ENCODE data around the gene UBXN11.
"Not testable (repeated sequence)": the region's sequence is repeated elsewhere in the genome, so short reads cannot be mapped to it uniquely, and the experiment has no call there.

The UBXN11 gene

DNA sequence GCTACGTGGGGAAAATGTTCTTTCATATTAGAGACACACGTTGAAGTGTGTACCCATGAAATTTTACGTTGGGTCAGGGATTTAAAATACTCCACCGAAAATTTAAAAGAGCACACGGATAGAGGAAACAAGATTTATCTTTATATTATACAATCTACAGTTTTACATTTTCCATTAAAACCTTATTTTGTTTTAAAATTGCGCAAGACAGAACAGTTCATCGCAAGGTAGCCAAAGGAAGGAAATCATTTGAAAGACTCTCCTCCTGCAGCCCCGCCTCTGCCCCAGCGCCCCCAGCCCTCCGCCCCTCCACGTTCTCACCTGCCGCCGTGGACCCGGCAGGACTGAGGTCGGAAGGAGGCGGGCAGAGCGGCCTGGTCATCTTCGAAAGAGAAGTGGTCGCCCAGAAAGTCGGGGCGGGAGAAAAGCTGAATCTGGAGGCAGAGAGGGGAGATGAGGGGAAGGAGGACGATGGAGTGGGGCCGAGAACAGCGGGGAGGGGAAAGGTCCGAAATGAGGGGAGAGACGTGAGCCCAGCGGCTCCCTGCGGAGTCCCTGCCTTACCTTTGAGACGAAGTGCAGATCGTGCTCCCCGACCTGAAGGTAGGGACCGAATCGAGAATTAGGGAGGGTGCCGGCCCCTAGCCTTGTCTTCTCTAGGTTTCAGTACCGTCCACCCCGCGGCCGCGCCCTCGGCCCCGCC lies 29.5 kb upstream of the UBXN11 start:
- Histone ChIP-seq H3K27ac (no peak overlapping the region), H3K4me3 (peak overlapping the region; percentile 68)
- DNase-seq (ENCODE audit: low spot score) = no peak
- no peak for TF ChIP-seq CTCF (IDR thresholded peaks at IDR 0.05)

DNA sequence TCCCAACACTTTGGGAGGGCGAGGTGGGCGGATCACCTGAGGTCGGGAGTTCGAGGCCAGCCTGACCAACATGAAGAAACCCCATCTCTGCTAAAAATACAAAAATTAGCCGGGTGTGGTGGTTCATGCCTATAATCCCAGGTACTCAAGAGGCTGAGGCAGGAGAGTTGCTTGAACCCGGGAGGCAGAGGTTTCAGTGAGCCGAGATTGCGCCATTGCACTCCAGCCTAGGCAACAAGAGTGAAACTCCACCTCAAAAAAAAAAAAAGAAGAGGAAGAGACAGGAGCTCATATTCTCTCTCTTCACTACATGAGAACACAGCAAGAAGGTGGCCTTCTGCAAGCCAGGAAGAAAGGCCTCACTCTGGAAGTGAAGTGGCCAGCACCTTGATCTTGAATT lies 26.9 kb upstream of the UBXN11 start:
- not testable (repeated sequence) for H3K4me3 ChIP-seq; DNase-seq (ENCODE audit: low spot score); H3K27ac ChIP-seq

DNA sequence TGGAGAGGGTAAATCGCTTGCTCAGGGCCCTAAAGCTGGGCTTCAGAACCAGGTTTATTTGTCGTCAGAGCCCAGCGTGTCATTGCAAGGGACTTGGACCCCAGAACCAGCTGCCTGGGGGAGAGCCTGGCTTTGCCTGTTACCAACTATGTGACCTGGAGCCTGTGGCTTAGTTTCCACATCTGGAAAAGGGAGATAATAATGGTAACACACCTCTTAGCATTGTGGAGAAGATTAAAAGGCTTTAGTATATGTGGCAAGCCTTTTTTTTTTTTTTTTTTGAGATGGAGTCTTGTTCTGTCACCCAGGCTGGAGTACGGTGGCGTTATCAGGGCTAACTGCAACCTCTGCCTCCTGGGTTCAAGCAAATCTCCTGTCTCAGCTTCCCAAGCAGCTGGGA lies 23.8 kb upstream of the UBXN11 start:
- no peak for TF ChIP-seq CTCF (IDR thresholded peaks at IDR 0.05)
- Histone ChIP-seq H3K27ac (no peak overlapping the region), H3K4me3 (no peak overlapping the region)
- no peak for DNase-seq (ENCODE audit: low spot score)

GRCh38 chr1:26329380-26329779 lies 22.9 kb upstream of the UBXN11 start:
- not testable (repeated sequence) for H3K27ac ChIP-seq; H3K4me3 ChIP-seq; DNase-seq (ENCODE audit: low spot score)

DNA sequence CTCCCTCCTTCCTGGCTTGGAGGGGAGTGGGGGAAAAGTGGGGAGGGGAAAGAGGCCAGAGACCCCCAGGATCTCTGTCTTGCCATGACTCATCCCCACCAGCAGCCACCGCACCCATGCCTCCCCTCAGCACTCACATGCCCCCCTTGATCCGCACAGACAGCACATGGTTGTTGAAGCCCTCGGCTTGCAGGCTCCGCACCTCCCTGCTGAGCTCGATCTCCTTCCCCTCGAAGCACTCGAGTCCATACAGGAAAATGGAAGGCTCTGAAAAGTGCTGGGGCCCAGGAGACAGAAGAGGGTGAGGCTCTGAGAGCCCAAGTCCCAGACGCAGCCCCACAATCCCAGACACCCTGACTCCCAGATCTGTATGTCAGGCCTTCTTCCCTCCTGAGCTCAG lies 22.2 kb upstream of the UBXN11 start:
- Histone ChIP-seq H3K4me3 (no peak overlapping the region), H3K27ac (no peak overlapping the region)
- TF ChIP-seq CTCF (IDR thresholded peaks at IDR 0.05) = no peak
- DNase-seq (ENCODE audit: low spot score) = no peak

DNA sequence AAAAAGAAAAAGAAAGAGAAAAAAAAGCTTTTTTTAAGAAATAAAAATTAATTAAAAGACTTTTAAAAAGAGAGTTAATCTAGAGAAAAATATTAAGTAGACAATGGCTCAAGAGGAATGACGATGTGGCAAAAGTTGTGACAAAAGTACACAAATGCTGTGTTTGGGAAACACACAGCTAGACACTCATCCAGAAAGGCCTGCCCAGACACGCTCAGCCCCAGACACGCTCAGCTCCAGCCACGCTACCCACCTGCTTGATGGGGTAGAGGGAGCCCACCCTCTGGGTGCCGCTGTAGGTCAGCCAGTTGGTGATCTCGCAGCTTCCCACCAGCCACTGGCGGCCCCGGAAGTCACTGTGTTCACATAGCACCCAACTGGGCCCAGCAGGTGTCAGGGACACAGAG lies 21.5 kb upstream of the UBXN11 start:
- no peak overlapping the region for H3K4me3 ChIP-seq
- no peak for DNase-seq (ENCODE audit: low spot score)
- no peak overlapping the region for H3K27ac ChIP-seq
- TF ChIP-seq CTCF (IDR thresholded peaks at IDR 0.05) = no peak

DNA sequence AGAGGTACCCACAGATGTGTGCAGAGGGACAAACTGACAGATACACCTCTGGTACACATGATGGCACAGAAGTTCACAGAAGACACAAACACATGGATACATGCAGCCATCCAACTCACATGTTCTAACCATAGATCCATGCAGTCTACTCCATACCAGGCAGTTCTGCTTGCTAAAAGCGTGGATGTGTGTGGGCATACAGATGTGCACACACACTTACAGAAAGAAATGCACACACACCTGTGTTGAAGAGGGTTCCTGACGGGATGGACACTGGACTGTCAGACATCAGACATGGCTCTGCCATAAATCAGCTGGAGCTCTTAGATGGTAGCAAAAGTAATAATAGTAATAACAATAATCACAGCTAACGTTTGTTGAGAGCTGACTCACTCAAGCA lies 18.1 kb upstream of the UBXN11 start:
- no peak overlapping the region for H3K27ac ChIP-seq
- TF ChIP-seq CTCF (IDR thresholded peaks at IDR 0.05) = no peak
- DNase-seq (ENCODE audit: low spot score) = no peak

GRCh38 chr1:26323382-26323781 lies 16.9 kb upstream of the UBXN11 start:
- no peak overlapping the region for H3K27ac ChIP-seq
- DNase-seq (ENCODE audit: low spot score) = no peak

More for the DNA sequence above, 18.1 kb upstream of the UBXN11 start:
- no peak overlapping the region for H3K4me3 ChIP-seq

More at GRCh38 chr1:26323382-26323781, 16.9 kb upstream of the UBXN11 start:
- no peak for TF ChIP-seq CTCF (IDR thresholded peaks at IDR 0.05)
- H3K4me3 ChIP-seq = no peak overlapping the region

Measured in coronary artery (tissue), 2 donors.